Measurements from ENCODE around the gene COPA.

COPA gene

DNA sequence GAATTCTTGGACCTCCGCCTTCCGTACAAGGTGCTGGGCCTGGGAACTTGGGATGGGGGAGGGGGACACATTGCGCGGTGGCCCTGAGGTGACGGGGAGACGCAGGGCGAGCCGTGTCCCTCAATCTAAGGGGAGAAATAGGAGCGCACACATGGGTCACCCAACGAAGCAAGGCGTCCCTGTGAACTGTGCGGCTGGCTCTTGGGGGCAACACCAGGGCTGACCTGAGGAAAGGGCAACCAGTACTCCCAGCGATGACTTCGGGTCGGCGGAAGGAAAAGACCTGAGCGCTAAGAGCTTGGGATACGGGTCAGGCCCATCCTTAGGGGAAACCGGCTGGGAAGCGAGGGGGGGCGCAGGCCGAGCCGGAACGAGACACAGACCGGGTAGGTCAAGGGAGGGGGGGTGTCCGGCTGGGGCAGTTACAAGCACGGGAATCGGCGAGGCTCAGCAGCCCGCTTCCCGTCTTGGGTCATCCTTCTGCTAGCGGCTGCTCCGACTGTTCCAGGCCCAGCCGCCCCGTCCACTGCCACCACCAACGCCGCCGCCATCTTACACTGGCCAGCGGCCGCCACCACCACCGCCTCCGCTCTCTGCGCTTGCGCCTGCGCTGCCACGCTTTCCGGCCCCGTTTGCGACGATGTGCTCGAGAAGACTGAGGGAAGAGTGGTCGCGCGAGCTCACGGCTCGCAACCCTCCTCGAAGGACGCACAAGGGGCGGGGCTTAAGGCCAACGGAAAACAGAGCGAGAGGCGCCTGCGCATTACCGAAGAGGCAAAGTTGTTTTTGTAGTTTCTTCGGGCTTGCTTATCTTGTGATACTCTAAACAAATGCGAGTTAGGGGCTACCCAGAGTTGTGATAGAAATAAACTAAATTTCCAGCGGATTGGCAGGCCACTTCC lies 80.9 kb downstream of the COPA start, which contains the start of gene DCAF8:
DCAF8 (minus strand) TSS at position 657 of the 902 bp plus-strand sequence. CDS start 18,541 bp downstream, outside the sequence.
- DNase-seq = peak; percentile 97

GRCh38 chr1:160261556-160261892 lies 81.5 kb downstream of the COPA start:
- peak; percentile 62 for DNase-seq

GRCh38 chr1:160260406-160261382 lies 82.4 kb downstream of the COPA start:
- peak; percentile 1 for DNase-seq

DNA sequence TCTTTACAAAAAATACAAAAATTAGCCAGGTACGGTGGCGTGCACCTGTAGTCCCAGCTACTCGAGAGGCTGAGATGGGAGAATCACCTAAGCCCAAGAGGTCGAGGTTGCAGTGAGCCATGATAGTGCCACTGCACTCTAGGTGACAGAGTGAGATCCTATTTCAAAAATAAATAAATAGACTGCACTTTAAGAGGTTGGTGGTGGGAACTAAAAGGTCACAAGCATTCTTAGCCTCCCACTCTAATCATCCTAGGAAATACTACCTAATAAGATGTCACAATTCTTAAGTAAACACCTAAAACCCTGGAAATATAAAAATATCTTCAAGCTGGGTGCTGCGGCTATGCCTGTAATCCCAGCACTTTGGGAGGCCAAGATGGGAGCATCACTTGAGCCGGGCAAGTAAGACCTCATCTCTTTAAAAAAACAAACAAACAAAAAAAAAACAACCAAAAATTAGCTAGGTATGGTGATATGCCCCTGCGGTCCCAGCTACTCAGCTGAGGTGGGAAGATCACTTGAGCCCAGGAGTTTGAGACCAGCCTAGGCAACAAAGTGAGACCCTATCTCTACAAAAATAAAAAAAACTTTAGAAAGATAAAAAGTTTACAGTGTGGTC lies 84.8 kb downstream of the COPA start:
- DNase-seq = no peak

DNA sequence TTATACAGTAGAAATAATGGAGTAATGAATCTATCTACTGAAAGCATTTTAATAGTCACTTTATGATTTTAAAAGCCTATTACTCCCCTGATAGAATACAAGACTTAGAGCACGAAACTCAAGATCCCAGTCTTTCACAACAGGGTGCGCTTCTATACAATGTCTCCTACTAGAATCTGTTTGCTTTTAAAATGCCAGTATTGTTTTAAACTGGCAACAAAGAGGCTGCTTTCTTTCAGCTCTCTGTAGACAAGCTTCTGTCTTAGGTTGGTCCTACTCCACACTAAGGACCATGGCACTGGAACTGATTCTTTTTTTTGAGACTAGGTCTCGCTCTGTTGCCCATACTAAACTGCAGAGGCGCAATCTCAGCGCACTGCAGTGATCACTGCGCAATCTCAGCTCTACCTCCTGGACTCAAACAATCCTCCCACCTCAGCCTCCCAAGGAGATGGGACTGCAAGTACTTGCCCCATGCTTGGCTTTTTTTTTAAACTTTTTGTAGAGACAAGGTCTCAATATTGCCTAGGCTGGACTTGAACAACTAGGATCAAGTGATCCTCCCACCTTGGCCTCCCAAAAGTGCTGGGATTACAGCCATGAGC lies 85.5 kb downstream of the COPA start:
- no peak for DNase-seq

DNA sequence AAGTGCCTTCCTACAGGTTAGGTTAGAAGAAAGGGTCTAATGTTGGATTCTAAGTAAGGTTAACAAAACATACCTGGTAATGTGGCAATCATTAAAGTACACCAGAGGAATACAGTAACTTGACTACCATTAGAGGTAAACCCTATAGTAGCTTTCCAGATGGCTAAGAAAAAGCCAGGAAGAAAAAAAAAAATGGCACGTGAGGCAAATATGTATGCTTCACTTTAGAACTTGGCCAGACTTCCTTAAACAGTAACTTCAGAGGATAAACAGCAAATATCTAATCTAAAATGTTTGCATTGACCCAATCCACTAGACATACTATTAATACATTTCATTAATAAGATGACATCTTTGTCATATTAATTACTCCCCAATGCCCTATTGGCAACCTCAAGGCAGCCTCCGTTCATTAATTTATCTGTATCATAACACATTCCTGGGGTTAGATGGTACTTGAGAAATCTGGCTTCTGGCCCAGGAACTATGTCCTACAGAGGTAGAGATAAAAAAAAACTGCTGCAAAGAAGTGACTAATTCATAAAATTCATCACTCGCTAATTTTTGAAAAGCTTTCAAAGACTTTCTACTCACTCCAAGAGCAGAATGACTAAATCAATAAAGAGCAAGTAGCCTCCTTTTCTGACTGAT lies 86.5 kb downstream of the COPA start:
- DNase-seq = no peak

- DNase-seq = no peak
These were observed 87.2 kb downstream of the COPA start for GRCh38 chr1:160255781-160256300.

- peak; percentile 77 for DNase-seq
These were observed 91.1 kb downstream of the COPA start for GRCh38 chr1:160251687-160252526.

GRCh38 chr1:160251011-160251410 lies 92.0 kb downstream of the COPA start:
- no peak for DNase-seq

- no peak for DNase-seq
These were observed 96.0 kb downstream of the COPA start for GRCh38 chr1:160247053-160247452.

DNA sequence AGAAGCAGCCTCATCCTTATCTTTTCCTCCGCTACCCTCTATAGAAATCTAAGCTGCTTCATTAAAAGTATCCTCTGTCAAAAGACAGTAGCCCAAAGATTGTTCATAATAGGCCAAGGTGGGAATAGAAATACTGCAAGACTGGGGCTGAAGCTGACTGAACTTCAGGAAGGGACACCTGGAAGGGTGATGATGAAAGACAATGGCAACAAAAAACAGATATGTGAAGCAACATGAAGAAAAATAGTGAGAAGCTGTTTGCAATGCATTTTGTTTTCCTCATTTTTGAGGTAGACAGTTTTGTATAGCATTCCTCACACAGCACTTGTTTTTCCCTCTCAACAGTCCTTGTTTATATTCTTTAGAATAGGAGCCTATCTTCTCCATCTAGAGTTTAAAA lies 97.6 kb downstream of the COPA start:
- DNase-seq = no peak

- no peak for DNase-seq
These were observed 98.8 kb downstream of the COPA start for GRCh38 chr1:160244209-160244608.

DNA sequence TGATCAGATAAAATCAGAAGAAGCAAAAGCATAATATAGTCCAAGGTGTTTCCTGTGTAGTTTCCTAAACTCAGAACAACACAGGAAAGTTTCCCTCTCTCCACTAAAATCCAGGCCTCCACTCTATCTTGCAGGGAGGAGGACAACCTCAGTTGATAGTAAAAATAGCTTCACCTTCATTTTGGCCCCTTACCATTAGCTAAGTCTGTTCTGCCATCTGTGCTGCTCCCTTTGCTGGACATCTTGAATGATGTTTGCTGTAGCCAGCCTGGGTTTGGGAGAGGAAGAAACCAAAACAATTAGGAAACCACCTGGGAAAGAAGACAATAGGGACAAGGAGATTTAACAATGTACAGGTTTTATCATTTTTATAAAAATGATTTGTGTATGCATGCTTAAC lies 99.3 kb downstream of the COPA start:
- DNase-seq = no peak

- no peak for DNase-seq
These were observed 103.3 kb downstream of the COPA start for GRCh38 chr1:160239582-160240299.
